Epithelial cell of esophagus (primary cell): ENCODE results near the gene FAHD1.
"Not testable (repeated sequence)": the region's sequence is repeated elsewhere in the genome, so short reads cannot be mapped to it uniquely, and the experiment has no call there.

Experiments used
- DNase-seq: peaks from one replicate; pipeline ENCODE4 v3.0.0; 2010; ENCODE audit warnings: low read depth
- H3K4me3 ChIP-seq: 2 replicates; pipeline ENCODE4 v1.5.1; 2011; ENCODE audit warnings: mild to moderate bottlenecking, low read length, control low read depth
- TF ChIP-seq, protein P1 (sequence below): IDR thresholded peaks from 2 replicates; pipeline ENCODE4 v1.5.1; 2011; ENCODE audit warnings: low read depth, mild to moderate bottlenecking, low read length, control low read depth, inconsistent platforms; ENCODE audit not compliant: insufficient read depth; ENCODE audit errors: missing control alignments

The FAHD1 gene

DNA sequence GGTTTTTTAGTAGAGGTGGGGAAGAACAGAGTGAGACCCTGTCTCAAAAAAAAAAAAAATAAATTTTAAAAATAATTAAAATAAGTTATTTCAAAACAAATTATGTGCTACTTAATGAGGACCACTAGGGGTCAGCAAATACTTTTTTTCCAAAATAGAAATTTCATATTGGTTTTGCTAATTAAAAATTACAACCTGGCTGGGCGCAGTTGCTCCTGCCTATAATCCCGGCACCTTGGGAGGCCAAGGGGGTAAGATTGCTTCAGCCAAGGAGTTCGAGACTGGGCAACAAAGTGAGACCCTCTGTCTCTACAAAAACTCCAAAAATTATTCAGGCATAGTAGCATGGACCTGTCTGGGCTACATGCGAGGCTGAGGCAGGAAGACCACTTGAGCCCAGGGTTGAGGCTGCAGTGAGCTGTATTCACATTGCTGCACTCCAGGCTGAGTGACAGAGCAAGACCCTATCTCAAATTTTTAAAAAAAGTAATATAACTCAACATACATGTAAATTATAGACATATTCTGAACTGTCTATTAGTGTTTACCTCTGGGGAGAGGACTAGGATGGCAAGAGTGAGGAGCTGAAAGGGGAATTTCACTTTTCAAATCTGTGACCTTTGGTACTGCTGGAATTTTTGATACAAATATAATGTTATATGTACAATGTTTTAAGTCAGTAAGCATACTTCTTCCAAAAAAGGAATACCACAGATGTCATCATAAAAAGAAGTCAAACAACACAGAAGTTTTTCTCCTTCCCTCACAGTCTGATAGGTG is 36.9 kb downstream of the FAHD1 start:
- H3K4me3 ChIP-seq: no peak overlapping the region
- TF ChIP-seq, protein P1, sequence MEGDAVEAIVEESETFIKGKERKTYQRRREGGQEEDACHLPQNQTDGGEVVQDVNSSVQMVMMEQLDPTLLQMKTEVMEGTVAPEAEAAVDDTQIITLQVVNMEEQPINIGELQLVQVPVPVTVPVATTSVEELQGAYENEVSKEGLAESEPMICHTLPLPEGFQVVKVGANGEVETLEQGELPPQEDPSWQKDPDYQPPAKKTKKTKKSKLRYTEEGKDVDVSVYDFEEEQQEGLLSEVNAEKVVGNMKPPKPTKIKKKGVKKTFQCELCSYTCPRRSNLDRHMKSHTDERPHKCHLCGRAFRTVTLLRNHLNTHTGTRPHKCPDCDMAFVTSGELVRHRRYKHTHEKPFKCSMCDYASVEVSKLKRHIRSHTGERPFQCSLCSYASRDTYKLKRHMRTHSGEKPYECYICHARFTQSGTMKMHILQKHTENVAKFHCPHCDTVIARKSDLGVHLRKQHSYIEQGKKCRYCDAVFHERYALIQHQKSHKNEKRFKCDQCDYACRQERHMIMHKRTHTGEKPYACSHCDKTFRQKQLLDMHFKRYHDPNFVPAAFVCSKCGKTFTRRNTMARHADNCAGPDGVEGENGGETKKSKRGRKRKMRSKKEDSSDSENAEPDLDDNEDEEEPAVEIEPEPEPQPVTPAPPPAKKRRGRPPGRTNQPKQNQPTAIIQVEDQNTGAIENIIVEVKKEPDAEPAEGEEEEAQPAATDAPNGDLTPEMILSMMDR: peak; percentile 46
- DNase-seq: peak; percentile 51

- TF ChIP-seq, protein P1: no peak
- H3K4me3 ChIP-seq: no peak overlapping the region
- no peak for DNase-seq
Measured at GRCh38 chr16:1865902-1866690, 39.1 kb downstream of the FAHD1 start.

GRCh38 chr16:1870365-1871082 is 43.5 kb downstream of the FAHD1 start:
- TF ChIP-seq, protein P1: no peak
- peak; percentile 91 for DNase-seq
- no peak overlapping the region for H3K4me3 ChIP-seq

DNA sequence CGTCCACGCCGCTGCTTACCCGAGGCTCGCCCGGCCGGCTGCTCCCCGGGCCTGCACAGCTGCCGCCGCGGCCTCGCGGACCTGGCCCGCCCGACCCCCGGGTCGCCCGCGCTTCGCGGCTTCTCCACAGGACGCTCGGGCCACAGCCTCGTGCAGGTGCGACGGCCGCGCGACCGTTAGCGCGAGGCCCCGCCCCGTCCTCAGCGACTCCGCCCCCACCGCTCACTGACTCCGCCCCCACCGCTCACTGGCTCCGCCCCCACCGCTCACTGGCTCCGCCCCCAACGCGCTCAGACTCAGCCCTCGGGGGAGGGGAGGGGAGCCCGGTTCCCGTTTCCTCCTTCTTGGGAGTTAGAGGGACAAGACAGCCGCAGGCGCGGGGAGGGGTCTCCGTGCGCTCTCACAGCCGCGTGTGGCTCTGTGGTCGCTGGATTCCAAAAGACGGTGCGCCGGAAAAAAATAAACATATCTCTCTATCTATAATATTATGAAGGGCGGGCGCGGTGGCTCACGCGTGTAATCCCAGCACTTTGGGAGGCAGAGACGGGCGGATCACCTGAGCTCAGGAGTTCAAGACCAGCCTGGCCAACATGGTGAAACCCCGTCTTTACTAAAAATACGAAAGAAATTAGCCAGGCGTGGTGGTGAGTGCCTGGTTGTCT is 45.1 kb downstream of the FAHD1 start, which contains the start of gene MEIOB:
MEIOB (minus strand) TSS at position 191 of the 662 bp plus-strand sequence. CDS start 3,989 bp downstream, outside the sequence.
- DNase-seq: peak; percentile 33
- H3K4me3 ChIP-seq: no peak within 1 kb of the TSS

GRCh38 chr16:1874854-1875253 is 47.8 kb downstream of the FAHD1 start:
- DNase-seq: no peak
- TF ChIP-seq, protein P1: no peak
- no peak overlapping the region for H3K4me3 ChIP-seq

More for the DNA sequence above, 45.1 kb downstream of the FAHD1 start, which contains the start of gene MEIOB:
- TF ChIP-seq, protein P1: no peak

GRCh38 chr16:1876066-1876465 is 49.1 kb downstream of the FAHD1 start:
- DNase-seq, H3K4me3 ChIP-seq: not testable (repeated sequence)

- no peak for DNase-seq
Measured at GRCh38 chr16:1876468-1876867, 49.5 kb downstream of the FAHD1 start.

More at GRCh38 chr16:1876468-1876867, 49.5 kb downstream of the FAHD1 start:
- TF ChIP-seq, protein P1: no peak
- no peak overlapping the region for H3K4me3 ChIP-seq
